Breast epithelium (tissue), 3 donors: ENCODE measurements around the gene GMFB.

Experiments
- CTCF ChIP-seq, 3 donors: fragments of 450-650 bp; IDR thresholded peaks; one replicate each; pipeline ENCODE4 v1.5.1; 2016 to 2017; ENCODE audit warnings: antibody characterized with exemption in 3 of 3, mild to moderate bottlenecking in 3 of 3, moderate library complexity in 3 of 3
- POLR2A ChIP-seq: fragments of 450-650 bp; IDR thresholded peaks from one replicate; pipeline ENCODE4 v1.6.1; 2016; ENCODE audit warnings: antibody characterized with exemption, mild to moderate bottlenecking, moderate library complexity
- POLR2AphosphoS5 ChIP-seq, 3 donors: sonication (generic); formaldehyde crosslinking; IDR thresholded peaks; one replicate each; pipeline ENCODE4 v1.6.1; 2017; ENCODE audit warnings: antibody characterized with exemption in 3 of 3

GRCh38 chr14:54533100-54533499 lies 44.3 kb upstream of the GMFB start:
- TF ChIP-seq CTCF (IDR thresholded peaks at IDR 0.05) (no peak), POLR2AphosphoS5 (IDR thresholded peaks at IDR 0.05) (no peak), POLR2A (no peak)
